Measurements from ENCODE around the gene MT1F.

MT1F gene

DNA sequence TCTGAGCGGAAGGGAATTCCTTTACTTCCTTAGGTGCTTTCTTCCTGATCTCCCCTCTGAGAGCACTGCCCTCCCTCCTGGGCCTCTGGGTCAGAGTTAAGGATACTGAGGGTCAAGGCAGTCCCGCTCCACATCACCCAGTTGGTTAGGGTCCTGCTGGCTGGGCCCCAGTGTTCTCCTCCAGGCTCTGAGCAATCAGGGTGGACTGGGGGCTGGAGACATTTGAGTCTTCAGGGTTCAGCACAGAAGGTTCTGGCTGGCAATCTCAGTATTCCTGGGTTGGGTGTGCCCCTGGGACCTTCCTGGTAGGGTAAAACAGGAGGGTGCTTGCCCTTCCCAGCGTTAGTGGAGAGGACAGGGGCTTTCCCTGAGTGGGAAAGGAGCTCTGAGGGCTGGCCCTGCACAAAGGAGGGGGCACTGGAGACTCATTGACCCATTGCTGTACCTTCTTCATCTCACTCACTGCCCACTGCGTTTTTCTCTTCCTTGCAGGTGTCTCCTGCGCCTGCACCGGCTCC, 24.9 kb upstream of the MT1F start:
- DNase-seq = no peak
- H3K27me3 ChIP-seq = no peaks in the 10 kb centered on the region
- H3K36me3 ChIP-seq = no peaks in the 10 kb centered on the region
- H3K4me3 ChIP-seq = peak overlapping the region; percentile 64 to 67
- TF ChIP-seq, protein P1, sequence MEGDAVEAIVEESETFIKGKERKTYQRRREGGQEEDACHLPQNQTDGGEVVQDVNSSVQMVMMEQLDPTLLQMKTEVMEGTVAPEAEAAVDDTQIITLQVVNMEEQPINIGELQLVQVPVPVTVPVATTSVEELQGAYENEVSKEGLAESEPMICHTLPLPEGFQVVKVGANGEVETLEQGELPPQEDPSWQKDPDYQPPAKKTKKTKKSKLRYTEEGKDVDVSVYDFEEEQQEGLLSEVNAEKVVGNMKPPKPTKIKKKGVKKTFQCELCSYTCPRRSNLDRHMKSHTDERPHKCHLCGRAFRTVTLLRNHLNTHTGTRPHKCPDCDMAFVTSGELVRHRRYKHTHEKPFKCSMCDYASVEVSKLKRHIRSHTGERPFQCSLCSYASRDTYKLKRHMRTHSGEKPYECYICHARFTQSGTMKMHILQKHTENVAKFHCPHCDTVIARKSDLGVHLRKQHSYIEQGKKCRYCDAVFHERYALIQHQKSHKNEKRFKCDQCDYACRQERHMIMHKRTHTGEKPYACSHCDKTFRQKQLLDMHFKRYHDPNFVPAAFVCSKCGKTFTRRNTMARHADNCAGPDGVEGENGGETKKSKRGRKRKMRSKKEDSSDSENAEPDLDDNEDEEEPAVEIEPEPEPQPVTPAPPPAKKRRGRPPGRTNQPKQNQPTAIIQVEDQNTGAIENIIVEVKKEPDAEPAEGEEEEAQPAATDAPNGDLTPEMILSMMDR (IDR thresholded peaks at IDR 0.05) = no peak
- H3K27ac ChIP-seq = peak overlapping the region; percentile 77 to 95
- peaks cover 0 to 52% (median 20%) of the 10 kb centered on the region in 4 donors for H3K4me1 ChIP-seq
- intact Hi-C loops (cut with DNase I; ENCODE audit: low total_unique reads) = no loop called here
- H3K9me3 ChIP-seq = no peaks in the 10 kb centered on the region

DNA sequence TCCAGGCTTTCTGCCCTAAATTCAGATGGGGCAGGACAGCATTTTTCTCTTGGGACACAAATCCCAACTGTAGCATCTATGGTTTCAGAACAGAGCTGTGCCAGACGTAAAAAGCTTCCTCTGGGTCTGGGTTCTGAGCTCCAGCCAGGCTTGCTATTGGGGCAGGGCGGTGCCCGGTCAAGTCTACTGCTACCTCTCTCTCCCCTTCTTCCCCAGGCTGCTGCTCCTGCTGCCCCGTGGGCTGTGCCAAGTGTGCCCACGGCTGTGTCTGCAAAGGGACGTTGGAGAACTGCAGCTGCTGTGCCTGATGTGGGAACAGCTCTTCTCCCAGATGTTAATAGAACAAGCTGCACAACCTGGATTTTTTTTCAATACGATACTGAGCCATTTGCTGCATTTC, 24.2 kb upstream of the MT1F start:
- intact Hi-C loops (cut with DNase I; ENCODE audit: low total_unique reads) = no loop called here
- peaks cover 0 to 54% (median 24%) of the 10 kb centered on the region in 4 donors for H3K4me1 ChIP-seq
- peak overlapping the region; percentile 64 to 67 for H3K4me3 ChIP-seq
- TF ChIP-seq, protein P1 (IDR thresholded peaks at IDR 0.05) = no peak
- no peaks in the 10 kb centered on the region for H3K9me3 ChIP-seq
- DNase-seq = peak in 1 of 2 donors; percentile 66
- H3K27ac ChIP-seq = peak overlapping the region; percentile 77 to 95
- no peaks in the 10 kb centered on the region for H3K36me3 ChIP-seq
- H3K27me3 ChIP-seq = no peaks in the 10 kb centered on the region

DNA sequence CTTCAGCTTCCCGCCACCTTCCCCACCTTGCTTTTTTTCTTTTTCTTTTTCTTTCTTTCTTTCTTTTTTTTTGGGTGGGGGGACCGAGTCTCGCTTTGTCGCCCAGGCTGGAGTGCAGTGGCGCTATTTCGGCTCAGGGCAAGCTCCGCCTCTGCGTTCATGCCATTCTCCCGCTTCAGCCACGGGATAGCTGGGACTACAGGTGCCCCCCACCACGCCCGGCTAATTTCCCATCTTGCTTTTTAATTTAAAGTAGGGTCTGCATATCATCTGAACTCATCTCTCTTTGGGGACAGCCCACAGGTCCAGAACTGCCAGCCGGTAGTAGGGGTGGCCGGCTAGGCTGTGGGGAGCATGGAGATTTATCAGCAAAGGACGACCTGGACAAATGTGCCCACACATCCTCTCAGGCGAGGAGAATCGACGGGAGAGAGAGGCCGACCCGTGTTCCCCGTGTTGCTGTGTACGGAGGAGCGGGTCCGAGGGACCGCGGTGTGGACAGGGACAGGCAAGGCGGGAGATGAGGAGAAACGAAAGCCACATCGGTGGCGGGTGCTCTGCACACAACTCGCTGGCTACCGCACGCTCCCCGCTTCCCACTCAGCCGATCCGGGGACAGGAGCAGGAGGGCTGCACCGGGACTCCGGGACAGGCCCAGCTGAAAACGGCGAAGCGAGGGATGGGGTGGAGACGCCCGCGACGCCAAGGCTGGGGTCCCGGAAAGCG, 22.9 kb upstream of the MT1F start:
- TF ChIP-seq, protein P1 (IDR thresholded peaks at IDR 0.05) = no peak
- Histone ChIP-seq H3K36me3 (no peaks in the 10 kb centered on the region), H3K27ac (peak overlapping the region; percentile 28 to 95), H3K27me3 (no peaks in the 10 kb centered on the region), H3K4me3 (peak overlapping the region in 1 of 2 donors; percentile 67), H3K4me1 (peaks cover 0 to 64% (median 31%) of the 10 kb centered on the region in 4 donors), H3K9me3 (no peaks in the 10 kb centered on the region)
- no peak for DNase-seq
- intact Hi-C loops (cut with DNase I; ENCODE audit: low total_unique reads) = no loop called here

DNA sequence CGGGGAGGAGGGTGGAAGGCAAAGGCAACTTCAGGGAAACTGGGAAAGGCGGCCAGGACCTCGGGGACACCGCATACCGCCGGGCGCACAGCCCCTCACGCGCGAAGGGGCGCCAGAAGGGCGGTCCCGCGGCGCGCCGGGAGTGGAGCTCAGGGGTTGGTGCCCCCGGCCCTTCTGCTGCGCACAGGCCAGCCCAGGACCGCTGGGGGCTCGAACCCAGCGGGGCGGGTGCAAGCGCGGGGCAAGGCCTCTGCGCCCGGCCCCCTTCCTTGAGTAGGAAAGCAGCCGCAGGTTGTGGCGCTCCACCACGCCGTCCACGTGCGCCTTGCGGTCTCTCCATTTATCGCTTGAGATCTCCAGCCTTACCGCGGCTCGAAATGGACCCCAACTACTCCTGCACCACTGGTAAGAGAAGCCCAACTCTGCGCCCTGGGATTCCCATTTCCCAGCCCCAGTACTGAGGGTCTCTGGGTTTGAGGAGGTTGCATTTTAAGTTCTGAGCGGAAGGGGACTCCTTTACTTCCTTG, 22.3 kb upstream of the MT1F start:
- intact Hi-C loops (cut with DNase I; ENCODE audit: low total_unique reads) = no loop called here
- TF ChIP-seq, protein P1 (IDR thresholded peaks at IDR 0.05) = no peak
- Histone ChIP-seq H3K4me3 (peak overlapping the region in 1 of 2 donors; percentile 67), H3K36me3 (no peaks in the 10 kb centered on the region), H3K9me3 (no peaks in the 10 kb centered on the region), H3K27ac (peak overlapping the region; percentile 28 to 95), H3K4me1 (peaks cover 0 to 64% (median 31%) of the 10 kb centered on the region in 4 donors), H3K27me3 (no peaks in the 10 kb centered on the region)
- no peak for DNase-seq

DNA sequence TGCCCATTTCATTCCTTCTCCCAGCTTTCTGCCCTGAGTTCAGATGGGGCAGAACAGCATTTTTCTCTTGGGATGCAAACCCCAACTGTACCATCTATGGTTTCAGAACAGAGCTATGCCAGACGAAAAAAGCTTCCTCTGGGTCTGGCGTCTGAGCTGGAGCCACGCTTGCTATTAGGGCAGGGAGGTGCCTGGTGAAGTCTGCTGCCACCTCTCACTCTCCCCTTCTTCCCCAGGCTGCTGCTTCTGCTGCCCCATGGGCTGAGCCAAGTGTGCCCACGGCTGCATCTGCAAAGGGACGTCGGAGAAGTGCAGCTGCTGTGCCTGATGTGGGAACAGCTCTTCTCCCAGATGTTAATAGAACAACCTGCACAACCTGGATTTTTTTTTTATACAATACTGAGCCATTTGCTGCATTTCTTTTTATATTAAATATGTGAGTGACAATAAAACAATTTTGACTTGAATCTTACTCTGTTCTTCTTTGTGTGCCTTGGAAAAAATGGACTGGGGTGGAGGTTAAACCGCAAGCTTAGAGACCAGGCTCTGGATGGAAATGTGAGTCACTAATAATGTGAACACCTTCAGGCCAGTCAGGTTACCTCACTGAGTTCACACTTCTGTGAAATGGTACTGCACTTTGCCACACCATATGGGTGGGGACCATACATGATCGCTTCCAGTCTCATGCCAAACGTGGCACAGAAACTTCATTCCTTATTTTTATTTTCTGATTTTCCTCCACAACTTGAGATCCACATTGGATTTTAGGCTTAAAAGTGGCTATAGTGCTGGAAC, 20.9 kb upstream of the MT1F start:
- Histone ChIP-seq H3K36me3 (no peaks in the 10 kb centered on the region), H3K4me1 (peaks cover 0 to 56% (median 29%) of the 10 kb centered on the region in 4 donors), H3K27ac (peak overlapping the region in 1 of 2 donors; percentile 79), H3K27me3 (no peaks in the 10 kb centered on the region), H3K4me3 (no peak overlapping the region), H3K9me3 (no peaks in the 10 kb centered on the region)
- no peak for DNase-seq
- TF ChIP-seq, protein P1 (IDR thresholded peaks at IDR 0.05) = no peak
- intact Hi-C loops (cut with DNase I; ENCODE audit: low total_unique reads) = no loop called here

All from tibial artery (tissue), 4 donors.